H7 (cell line): Measurements from ENCODE around the gene KSR1. TPM values are rescaled to one million over a fixed set of nuclear protein-coding genes. Genes with fewer than 3 reads are reported as not detected.
A peak's percentile ranks its signal among the peaks of the same experiment; 100 is the strongest.
"Not testable (repeated sequence)": the region's sequence is repeated elsewhere in the genome, so short reads cannot be mapped to it uniquely, and the experiment has no call there.

Experiments used
- DNase-seq: peaks from one replicate; pipeline ENCODE4 v3.0.0; 2012
- H3K27me3 ChIP-seq: 2 replicates; pipeline ENCODE4 v1.6.0; 2011; ENCODE audit warnings: mild to moderate bottlenecking, low read length; ENCODE audit not compliant: control insufficient read depth, insufficient read depth
- H3K36me3 ChIP-seq: replicated peaks from 2 replicates; pipeline ENCODE4 v1.5.1; 2011; ENCODE audit warnings: low read length; ENCODE audit not compliant: control insufficient read depth, insufficient read depth
- H3K4me3 ChIP-seq: 2 replicates; pipeline ENCODE4 v1.5.1; 2011; ENCODE audit warnings: low read depth, mild to moderate bottlenecking, control low read depth, low read length, moderate library complexity; ENCODE audit not compliant: insufficient read depth
- total RNA-seq: library from RNA; depleted of rRNA; stranded (reverse); fragments of >200 nt; shearing (Covaris generic); gene quantifications from 2 replicates; pipeline ENCODE4 v1.2.3, GENCODE V29; 2014

Gene KSR1
- total RNA-seq, 1 experiment from 2014 or later = 31.2 TPM

GRCh38 chr17:27465875-27466274, 9.6 kb downstream of the KSR1 start:
- not testable (repeated sequence) for H3K4me3 ChIP-seq, H3K27me3 ChIP-seq, H3K36me3 ChIP-seq, DNase-seq

- Histone ChIP-seq H3K27me3 (no peaks in the 10 kb centered on the region), H3K4me3 (no peak overlapping the region), H3K36me3 (no peaks in the 10 kb centered on the region)
- peak; percentile 54 for DNase-seq
Observed at GRCh38 chr17:27466376-27466742, 10.1 kb downstream of the KSR1 start.

GRCh38 chr17:27466743-27467375, 10.6 kb downstream of the KSR1 start:
- H3K36me3 ChIP-seq = no peaks in the 10 kb centered on the region
- no peak for DNase-seq
- no peak overlapping the region for H3K4me3 ChIP-seq

GRCh38 chr17:27469256-27469655, 13.0 kb downstream of the KSR1 start:
- no peaks in the 10 kb centered on the region for H3K36me3 ChIP-seq
- no peak for DNase-seq
- no peak overlapping the region for H3K4me3 ChIP-seq
- no peaks in the 10 kb centered on the region for H3K27me3 ChIP-seq

More at GRCh38 chr17:27466743-27467375, 10.6 kb downstream of the KSR1 start:
- H3K27me3 ChIP-seq = no peaks in the 10 kb centered on the region

GRCh38 chr17:27471321-27472269, 15.3 kb downstream of the KSR1 start:
- no peaks in the 10 kb centered on the region for H3K27me3 ChIP-seq
- H3K4me3 ChIP-seq = no peak overlapping the region
- DNase-seq = no peak
- H3K36me3 ChIP-seq = no peaks in the 10 kb centered on the region

- H3K27me3 ChIP-seq = no peaks in the 10 kb centered on the region
- no peak for DNase-seq
- H3K36me3 ChIP-seq = no peaks in the 10 kb centered on the region
- H3K4me3 ChIP-seq = no peak overlapping the region
Observed at GRCh38 chr17:27473190-27473747, 17.0 kb downstream of the KSR1 start.

GRCh38 chr17:27473748-27474609, 17.7 kb downstream of the KSR1 start:
- DNase-seq = no peak
- H3K4me3 ChIP-seq = no peak overlapping the region
- H3K27me3 ChIP-seq = no peaks in the 10 kb centered on the region
- no peaks in the 10 kb centered on the region for H3K36me3 ChIP-seq

- DNase-seq = no peak
- Histone ChIP-seq H3K27me3 (no peaks in the 10 kb centered on the region), H3K36me3 (no peaks in the 10 kb centered on the region)
Observed at GRCh38 chr17:27475070-27475673, 18.9 kb downstream of the KSR1 start.

GRCh38 chr17:27475981-27476895, 20.0 kb downstream of the KSR1 start:
- no peaks in the 10 kb centered on the region for H3K27me3 ChIP-seq
- no peak overlapping the region for H3K4me3 ChIP-seq
- no peaks in the 10 kb centered on the region for H3K36me3 ChIP-seq
- DNase-seq = no peak

More at GRCh38 chr17:27475070-27475673, 18.9 kb downstream of the KSR1 start:
- H3K4me3 ChIP-seq = no peak overlapping the region

- DNase-seq = no peak
Observed at GRCh38 chr17:27477050-27477888, 21.0 kb downstream of the KSR1 start.

GRCh38 chr17:27477971-27478684, 21.9 kb downstream of the KSR1 start:
- no peaks in the 10 kb centered on the region for H3K27me3 ChIP-seq
- H3K36me3 ChIP-seq = no peaks in the 10 kb centered on the region
- H3K4me3 ChIP-seq = no peak overlapping the region
- DNase-seq = no peak

More at GRCh38 chr17:27477050-27477888, 21.0 kb downstream of the KSR1 start:
- Histone ChIP-seq H3K4me3 (no peak overlapping the region), H3K36me3 (no peaks in the 10 kb centered on the region), H3K27me3 (no peaks in the 10 kb centered on the region)
